ENCODE results near the gene SORBS1. TPM values are rescaled to one million over a fixed set of nuclear protein-coding genes. Genes with fewer than 3 reads are reported as not detected.

Gene SORBS1
- total and polyA plus RNA-seq, 2 donors (not counting 3 experiments of a cell fraction or from before 2014, with no cell fraction given) = 2.0 to 7.9 TPM

GRCh38 chr10:95520617-95521016, 40.6 kb downstream of the SORBS1 start:
- no peak overlapping the region for H3K9ac ChIP-seq (replicated peaks; ENCODE audit: extremely low read depth, insufficient read depth, low read length)
- CTCF ChIA-PET = interaction anchor here (0.6 to 2.2 kb wide), 4 partner anchors 9 to 157 kb away, joined by 3 to 6 read pairs (median 4); no protein-coding TSS in a partner anchor
- BruUV-seq (replicated peaks) = no TSS peak
- no peak overlapping the region for H3K27ac ChIP-seq (ENCODE audit: insufficient read depth, low read depth, low read length)
- DNase-seq (ENCODE audit: low read depth, low spot score) (no peak), FAIRE-seq (no peak)
- no peaks in the 10 kb centered on the region for H3K36me3 ChIP-seq (ENCODE audit: control insufficient read depth in 2 of 2, extremely low read depth in 1 of 2, insufficient read depth in 2 of 2, low read length in 2 of 2)
- no peaks in the 10 kb centered on the region for H3K9me1 ChIP-seq (replicated peaks; ENCODE audit: control insufficient read depth, extremely low read depth, insufficient read depth, low read length)
- no peaks in the 10 kb centered on the region for H4K20me1 ChIP-seq (replicated peaks; ENCODE audit: control insufficient read depth, extremely low read depth, insufficient read depth, low read length)
- H3K9me3 ChIP-seq (replicated peaks; ENCODE audit: control insufficient read depth, insufficient read depth, low read length) = no peaks in the 10 kb centered on the region
- no peak overlapping the region for H2AFZ ChIP-seq (ENCODE audit: low read depth, low read length)
- no peak overlapping the region for H3K4me3 ChIP-seq (replicated peaks in 1 of 3; ENCODE audit: insufficient read depth in 1 of 3, low read depth in 1 of 3, low read length in 3 of 3)
- dilution Hi-C loops (cut with MboI; ENCODE audit: extremely low pct_ligation_motif_present, low sequenced_read_pairs) = no loop called here
- no peak for TF ChIP-seq MYC (IDR thresholded peaks at IDR 0.05; ENCODE audit: low read depth, low read length)
- no peak for TF ChIP-seq EZH2 (IDR thresholded peaks at IDR 0.05; ENCODE audit: borderline replicate concordance, low read depth, low read length, severe bottlenecking)
- no peak for TF ChIP-seq CTCF (IDR thresholded peaks at IDR 0.05; ENCODE audit: extremely low read depth in 1 of 2, insufficient read depth in 1 of 2, low read depth in 1 of 2, low read length in 2 of 2)
- no peaks in the 10 kb centered on the region for H3K79me2 ChIP-seq (ENCODE audit: control insufficient read depth, insufficient read depth, low read length)
- POLR2A ChIA-PET = interaction anchor here (0.7 kb wide), 1 partner anchor 162 kb away, joined by 3 read pairs; no protein-coding TSS in a partner anchor
- H3K4me1 ChIP-seq (ENCODE audit: control insufficient read depth, extremely low read depth, insufficient read depth, low read length) = peaks cover 24% of the 10 kb centered on the region
- intact Hi-C loops (cut with micrococcal nuclease) = no loop called here
- H3K27me3 ChIP-seq (ENCODE audit: control insufficient read depth in 2 of 2, insufficient read depth in 2 of 2, low read length in 2 of 2) = no peaks in the 10 kb centered on the region
- H3K4me2 ChIP-seq (ENCODE audit: insufficient read depth, low read length) = no peak overlapping the region

All from endothelial cell of umbilical vein (primary cell).